ENCODE data around the gene PRELP. TPM values are rescaled to one million over a fixed set of nuclear protein-coding genes. Genes with fewer than 3 reads are reported as not detected.

The PRELP gene
- total and polyA plus RNA-seq, 9 of the 15 experiments (the other 6 are each of a cell fraction or from before 2014, with no cell fraction given): 0.04 TPM; not detected in 8

DNA sequence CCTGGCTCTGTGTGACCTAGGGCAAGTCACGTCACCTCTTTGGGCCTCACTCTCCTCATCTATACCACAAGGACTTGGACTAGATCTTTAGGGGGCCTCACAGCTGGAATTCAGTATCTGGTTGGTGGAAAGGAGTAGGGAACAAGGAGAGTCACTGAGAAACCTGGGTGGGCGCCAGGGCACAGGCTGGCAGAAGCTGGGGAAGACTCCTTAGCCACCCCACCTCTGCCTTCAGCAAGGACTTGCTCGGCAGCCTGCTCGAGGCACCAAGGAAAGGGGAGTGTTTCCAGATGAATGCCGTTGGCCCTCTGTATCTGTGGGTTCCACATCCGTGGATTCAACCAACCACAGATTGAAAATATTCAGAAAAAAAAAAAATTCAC is 17.1 kb downstream of the PRELP start:
- in situ Hi-C loops (cut with MboI) (no loop called here), intact Hi-C loops (cut with micrococcal nuclease) (no loop called here)
- no peaks in the 10 kb centered on the region for H3K9me1 ChIP-seq (ENCODE audit: control insufficient read depth, insufficient read depth, low read length)
- H3K36me3 ChIP-seq (ENCODE audit: control insufficient read depth, insufficient read depth, low read length): no peaks in the 10 kb centered on the region
- ChIA-PET CTCF (ENCODE audit: low intra/inter-chr PET ratio) (no interaction called here), POLR2A (no interaction called here)
- H3K4me1 ChIP-seq (replicated peaks in 1 of 2; ENCODE audit: control insufficient read depth in 2 of 2, insufficient read depth in 2 of 2, low read length in 2 of 2): peaks cover 0 to 4% of the 10 kb centered on the region in 2 experiments; a peak in 2 of 5 replicates
- H3K9ac ChIP-seq (ENCODE audit: insufficient read depth in 1 of 2, low read depth in 2 of 2, low read length in 2 of 2): no peak overlapping the region
- DNase-seq (ENCODE audit: extremely low read depth in 1 of 4, low spot score in 3 of 4) (no peak), ATAC-seq (no peak), FAIRE-seq (no peak)
- H3K4me3 ChIP-seq: no peak overlapping the region
- BruUV-seq (replicated peaks): no TSS peak
- 3% methylated on average over 6 of the region's 6 CpGs for WGBS (ENCODE audit: insufficient coverage, low coverage, missing lambda C conversion rate)
- peaks cover 55 to 73% of the 10 kb centered on the region in 2 experiments for H3K27me3 ChIP-seq (ENCODE audit: control insufficient read depth in 2 of 2, insufficient read depth in 2 of 2, low read length in 2 of 2)
- H3K27ac ChIP-seq (ENCODE audit: extremely low read depth, low read depth, low read length): no peak overlapping the region
- H2AFZ ChIP-seq (ENCODE audit: low read depth, low read length): no peak overlapping the region
- no peak for TF ChIP-seq MTA1 (IDR thresholded peaks at IDR 0.05; ENCODE audit: borderline replicate concordance)
- no peak for TF ChIP-seq MTA3 (IDR thresholded peaks at IDR 0.05; ENCODE audit: borderline replicate concordance)
- no peak for TF ChIP-seq NCOA6 (IDR thresholded peaks at IDR 0.05)
- TF ChIP-seq SREBF2 (CRISPR knock-in tag; IDR thresholded peaks at IDR 0.05): no peak
- no peak for TF ChIP-seq KLF6 (CRISPR knock-in tag; IDR thresholded peaks at IDR 0.05; ENCODE audit: borderline replicate concordance)
- no peak for TF ChIP-seq C11orf30 (IDR thresholded peaks at IDR 0.05; ENCODE audit: low read depth)
- TF ChIP-seq SOX6 (IDR thresholded peaks at IDR 0.05): no peak
- no peak for TF ChIP-seq CREBBP (IDR thresholded peaks at IDR 0.05; ENCODE audit: low read depth, low read length)
- TF ChIP-seq, protein P1, sequence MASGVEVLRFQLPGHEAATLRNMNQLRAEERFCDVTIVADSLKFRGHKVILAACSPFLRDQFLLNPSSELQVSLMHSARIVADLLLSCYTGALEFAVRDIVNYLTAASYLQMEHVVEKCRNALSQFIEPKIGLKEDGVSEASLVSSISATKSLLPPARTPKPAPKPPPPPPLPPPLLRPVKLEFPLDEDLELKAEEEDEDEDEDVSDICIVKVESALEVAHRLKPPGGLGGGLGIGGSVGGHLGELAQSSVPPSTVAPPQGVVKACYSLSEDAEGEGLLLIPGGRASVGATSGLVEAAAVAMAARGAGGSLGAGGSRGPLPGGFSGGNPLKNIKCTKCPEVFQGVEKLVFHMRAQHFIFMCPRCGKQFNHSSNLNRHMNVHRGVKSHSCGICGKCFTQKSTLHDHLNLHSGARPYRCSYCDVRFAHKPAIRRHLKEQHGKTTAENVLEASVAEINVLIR (CRISPR knock-in tag; IDR thresholded peaks at IDR 0.05): no peak
- TF ChIP-seq ZFP91 (CRISPR knock-in tag; IDR thresholded peaks at IDR 0.05): no peak
- TF ChIP-seq ZFPM2 (CRISPR knock-in tag; IDR thresholded peaks at IDR 0.05): no peak
- TF ChIP-seq SMAD4 (CRISPR knock-in tag; conservative IDR thresholded peaks at IDR 0.05): no peak
- TF ChIP-seq, protein P2, sequence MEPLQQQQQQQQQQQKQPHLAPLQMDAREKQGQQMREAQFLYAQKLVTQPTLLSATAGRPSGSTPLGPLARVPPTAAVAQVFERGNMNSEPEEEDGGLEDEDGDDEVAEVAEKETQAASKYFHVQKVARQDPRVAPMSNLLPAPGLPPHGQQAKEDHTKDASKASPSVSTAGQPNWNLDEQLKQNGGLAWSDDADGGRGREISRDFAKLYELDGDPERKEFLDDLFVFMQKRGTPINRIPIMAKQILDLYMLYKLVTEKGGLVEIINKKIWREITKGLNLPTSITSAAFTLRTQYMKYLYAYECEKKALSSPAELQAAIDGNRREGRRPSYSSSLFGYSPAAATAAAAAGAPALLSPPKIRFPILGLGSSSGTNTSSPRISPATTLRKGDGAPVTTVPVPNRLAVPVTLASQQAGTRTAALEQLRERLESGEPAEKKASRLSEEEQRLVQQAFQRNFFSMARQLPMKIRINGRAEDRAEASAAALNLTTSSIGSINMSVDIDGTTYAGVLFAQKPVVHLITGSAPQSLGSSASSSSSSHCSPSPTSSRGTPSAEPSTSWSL (CRISPR knock-in tag; IDR thresholded peaks at IDR 0.05; ENCODE audit: borderline replicate concordance): no peak
- TF ChIP-seq ELF4 (CRISPR knock-in tag; IDR thresholded peaks at IDR 0.05): no peak
- no peak for TF ChIP-seq FOXM1 (IDR thresholded peaks at IDR 0.05; ENCODE audit: low read depth)
- TF ChIP-seq FOXM1 (CRISPR knock-in tag; IDR thresholded peaks at IDR 0.05; ENCODE audit: low read depth): no peak
- TF ChIP-seq ZZZ3 (IDR thresholded peaks at IDR 0.05): no peak
- TF ChIP-seq HDAC2 (IDR thresholded peaks at IDR 0.05): no peak
- no peak for TF ChIP-seq POLR2G (IDR thresholded peaks at IDR 0.05; ENCODE audit: low read depth, low read length)
- no peak for TF ChIP-seq STAT5A (IDR thresholded peaks at IDR 0.05; ENCODE audit: borderline replicate concordance, low read length)
- H3K79me2 ChIP-seq (ENCODE audit: control insufficient read depth, insufficient read depth, low read length): no peaks in the 10 kb centered on the region
- no peaks in the 10 kb centered on the region; the same call in 1 of the 2 replicates for H4K20me1 ChIP-seq (replicated peaks; ENCODE audit: control insufficient read depth, insufficient read depth, low read length)
- H3K4me2 ChIP-seq (ENCODE audit: insufficient read depth, low read length): no peak overlapping the region
- no peaks in the 10 kb centered on the region for H3K9me3 ChIP-seq (replicated peaks; ENCODE audit: control insufficient read depth, insufficient read depth, low read depth, low read length)
